GM12801 (cell line): ENCODE data around the gene BRD1.

Source experiments
- TF ChIP-seq, protein P1 (sequence below): IDR thresholded peaks from one replicate; pipeline ENCODE4 v1.5.1; 2011; ENCODE audit warnings: control low read depth; ENCODE audit not compliant: insufficient read length; ENCODE audit errors: extremely low read depth

Gene BRD1

DNA sequence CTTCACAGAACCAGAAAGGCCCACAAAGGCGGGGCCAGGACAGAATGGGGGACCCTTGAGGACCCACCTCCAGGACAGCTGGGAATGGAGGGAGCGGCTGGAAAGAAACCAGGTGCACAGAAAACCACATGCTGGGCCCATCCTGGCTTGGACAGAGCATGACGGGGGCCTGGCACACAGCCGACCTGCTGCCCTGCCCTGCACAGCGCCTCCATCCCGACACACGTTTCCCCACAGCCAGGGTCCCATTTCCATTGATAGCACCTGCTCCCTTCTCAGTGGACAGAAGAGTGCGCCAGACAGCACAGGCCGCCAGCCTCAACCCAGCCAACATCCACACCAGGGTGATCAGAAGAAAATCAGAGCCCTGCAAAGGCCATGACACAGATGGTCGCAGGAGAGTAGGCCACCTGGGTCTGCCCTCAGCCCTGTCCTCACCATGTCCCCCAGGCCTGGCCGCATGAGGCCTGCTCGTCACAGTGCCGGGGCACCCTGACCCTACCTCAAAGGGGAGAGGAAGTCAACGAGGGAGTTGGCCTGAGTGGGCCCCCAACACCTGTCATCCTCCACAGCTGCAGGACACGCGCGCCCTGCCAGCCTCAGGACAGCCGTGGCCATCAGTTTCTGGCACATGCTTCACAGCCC lies 28.1 kb downstream of the BRD1 start:
- TF ChIP-seq, protein P1, sequence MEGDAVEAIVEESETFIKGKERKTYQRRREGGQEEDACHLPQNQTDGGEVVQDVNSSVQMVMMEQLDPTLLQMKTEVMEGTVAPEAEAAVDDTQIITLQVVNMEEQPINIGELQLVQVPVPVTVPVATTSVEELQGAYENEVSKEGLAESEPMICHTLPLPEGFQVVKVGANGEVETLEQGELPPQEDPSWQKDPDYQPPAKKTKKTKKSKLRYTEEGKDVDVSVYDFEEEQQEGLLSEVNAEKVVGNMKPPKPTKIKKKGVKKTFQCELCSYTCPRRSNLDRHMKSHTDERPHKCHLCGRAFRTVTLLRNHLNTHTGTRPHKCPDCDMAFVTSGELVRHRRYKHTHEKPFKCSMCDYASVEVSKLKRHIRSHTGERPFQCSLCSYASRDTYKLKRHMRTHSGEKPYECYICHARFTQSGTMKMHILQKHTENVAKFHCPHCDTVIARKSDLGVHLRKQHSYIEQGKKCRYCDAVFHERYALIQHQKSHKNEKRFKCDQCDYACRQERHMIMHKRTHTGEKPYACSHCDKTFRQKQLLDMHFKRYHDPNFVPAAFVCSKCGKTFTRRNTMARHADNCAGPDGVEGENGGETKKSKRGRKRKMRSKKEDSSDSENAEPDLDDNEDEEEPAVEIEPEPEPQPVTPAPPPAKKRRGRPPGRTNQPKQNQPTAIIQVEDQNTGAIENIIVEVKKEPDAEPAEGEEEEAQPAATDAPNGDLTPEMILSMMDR = no peak

DNA sequence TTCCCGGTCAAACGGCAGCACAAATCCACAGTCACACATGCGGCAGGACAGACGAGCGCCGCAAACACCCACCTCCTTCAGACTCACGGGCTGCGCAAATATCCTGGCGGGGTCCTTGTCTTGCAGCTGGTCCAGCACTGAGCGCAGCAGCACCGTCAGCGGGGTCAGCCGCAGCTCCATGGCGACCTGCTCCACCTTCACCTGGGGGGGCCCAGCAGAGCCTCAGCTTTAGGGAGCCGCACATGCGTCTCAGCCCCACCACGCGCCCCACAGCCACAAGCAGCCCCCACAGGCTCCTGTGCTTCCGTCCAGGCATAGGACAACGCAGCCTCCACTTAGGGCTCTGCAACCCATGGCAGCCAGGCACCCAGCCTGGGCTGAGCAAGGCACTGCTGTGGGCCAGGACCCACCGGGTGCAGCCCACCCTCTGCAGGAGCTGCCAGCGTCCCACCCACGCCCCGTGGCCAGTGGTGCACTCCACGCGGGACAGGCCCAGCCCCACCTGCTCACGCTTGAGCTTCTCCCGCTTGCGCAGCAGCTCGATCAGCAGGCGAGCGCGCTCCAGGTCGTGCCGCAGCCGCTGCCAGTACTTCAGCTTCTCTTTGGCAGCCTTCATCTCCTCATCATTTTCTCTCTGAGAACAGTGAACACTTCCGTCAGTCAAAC lies 29.1 kb downstream of the BRD1 start:
- TF ChIP-seq, protein P1 = no peak

DNA sequence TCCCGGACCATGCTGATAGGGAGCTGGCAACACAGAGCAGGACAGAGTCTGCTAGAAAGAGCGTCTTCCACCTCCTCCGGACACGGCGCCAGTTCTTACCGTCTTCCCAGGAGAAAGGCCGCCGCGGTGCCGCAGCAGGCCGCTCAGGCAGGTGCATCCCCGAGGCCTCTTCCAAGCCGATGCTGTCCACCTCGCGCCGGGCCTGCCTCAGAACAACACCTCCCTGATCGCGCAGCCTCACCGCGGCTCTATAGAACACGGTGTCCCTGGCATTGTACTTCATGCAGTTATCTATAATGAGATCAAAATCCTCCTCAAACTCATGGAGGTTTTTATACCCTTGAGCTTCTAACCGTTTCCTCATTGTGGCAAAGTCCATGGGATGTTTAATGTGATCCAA lies 30.0 kb downstream of the BRD1 start:
- TF ChIP-seq, protein P1 = no peak

DNA sequence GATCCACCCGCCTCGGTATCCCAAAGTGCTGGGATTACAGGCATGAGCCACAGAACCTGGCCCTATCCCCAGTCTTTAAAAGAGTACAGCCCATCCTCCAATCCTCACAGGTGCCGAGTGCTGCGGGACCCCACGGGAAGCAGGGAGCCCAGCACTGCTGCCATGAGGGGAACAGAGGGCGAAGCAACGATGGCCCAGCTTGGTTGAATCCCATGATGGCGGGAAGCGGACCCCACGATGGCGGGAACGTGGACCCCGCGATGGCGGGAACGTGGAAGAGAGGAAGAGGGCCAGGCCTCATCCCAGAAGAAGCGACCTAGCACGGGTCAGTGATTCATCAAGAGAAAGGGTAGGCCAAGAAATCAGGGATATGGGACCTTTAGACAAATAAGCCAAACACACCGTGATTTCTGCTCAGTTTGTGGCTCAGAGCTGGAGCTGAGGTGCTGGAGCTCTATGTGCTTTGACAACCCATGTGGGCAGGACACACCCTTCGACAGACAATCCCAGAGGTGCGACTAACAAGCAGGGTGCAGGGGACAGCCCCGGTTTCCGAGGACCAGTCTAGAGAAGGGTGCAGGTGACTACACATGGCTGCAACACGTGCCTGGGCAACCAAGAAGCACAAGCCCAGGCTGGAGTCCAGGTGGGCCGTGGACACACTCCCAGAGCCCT lies 30.9 kb downstream of the BRD1 start:
- TF ChIP-seq, protein P1 = no peak

DNA sequence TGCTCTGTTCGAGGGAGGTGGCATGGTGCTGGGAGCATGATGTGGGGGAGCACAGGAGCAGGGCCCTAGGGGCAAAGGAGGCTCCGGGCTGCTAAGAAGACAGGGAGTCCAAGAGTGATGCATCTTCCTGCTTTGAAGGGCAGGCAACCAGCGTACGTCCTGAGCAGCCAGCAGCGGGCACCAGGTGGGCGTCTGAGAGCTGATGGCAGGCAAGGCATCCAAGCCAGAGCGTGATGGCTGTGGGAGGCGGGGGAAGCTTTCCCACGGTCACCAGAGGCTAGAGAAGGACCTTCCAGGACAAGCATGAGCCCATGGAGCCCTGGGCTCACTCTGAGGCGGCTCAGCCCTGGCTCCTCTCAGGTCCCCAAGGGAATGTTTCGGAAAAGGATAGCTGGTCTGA lies 32.2 kb downstream of the BRD1 start:
- TF ChIP-seq, protein P1 = no peak

DNA sequence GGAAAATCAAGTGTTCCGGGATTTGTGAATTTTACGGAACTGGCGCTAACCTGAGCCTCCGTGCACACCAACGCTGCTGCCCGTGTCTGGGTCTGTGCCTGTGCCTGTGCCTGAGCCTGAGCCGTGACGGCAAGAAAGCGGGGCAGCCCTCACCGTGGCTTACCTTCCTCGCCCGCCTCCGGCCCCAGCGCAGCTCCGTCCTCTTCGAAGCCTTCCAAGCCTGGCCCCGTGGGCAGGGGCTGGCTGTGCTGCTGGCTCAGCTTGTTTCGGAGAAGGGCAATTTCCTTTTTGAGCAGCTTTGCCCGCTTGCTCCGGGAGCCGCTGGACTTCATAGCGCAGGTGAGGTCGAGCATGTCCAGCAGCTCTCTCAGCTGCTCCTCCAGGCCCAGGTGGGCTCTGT lies 33.8 kb downstream of the BRD1 start:
- TF ChIP-seq, protein P1 = no peak

DNA sequence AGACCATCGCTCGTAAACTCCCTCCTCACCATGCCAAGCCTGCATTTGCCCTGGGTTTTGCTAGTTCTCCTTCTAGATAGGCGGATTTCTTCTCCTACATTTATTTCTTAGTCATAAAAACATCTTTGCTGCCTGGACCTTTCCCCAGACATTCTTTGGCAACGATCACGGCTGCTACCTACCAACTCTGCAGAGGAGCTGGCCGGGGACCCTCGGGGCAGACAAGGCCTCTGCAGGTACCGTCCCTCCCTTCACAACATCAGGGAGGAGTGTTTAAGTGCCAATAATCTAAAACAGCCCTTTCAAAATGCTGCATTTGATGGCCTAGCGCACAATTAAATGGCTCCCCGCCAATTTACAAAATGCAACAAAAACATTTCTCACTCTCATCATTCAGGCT lies 34.4 kb downstream of the BRD1 start:
- TF ChIP-seq, protein P1 = no peak
